ENCODE measurements around the gene NFIL3. TPM values are rescaled to one million over a fixed set of nuclear protein-coding genes. Genes with fewer than 3 reads are reported as not detected.

NFIL3 gene
- polyA plus RNA-seq, 10 donors, result 22.9 to 33.0 (median 24.1) TPM

- DNase-seq, result no peak
These were observed 61.5 kb downstream of the NFIL3 start for GRCh38 chr9:91362051-91362611.

- peak; percentile 82 to 95 (median 91) for DNase-seq
These were observed 62.2 kb downstream of the NFIL3 start, which contains the start of gene AUH for GRCh38 chr9:91361291-91362050. Gene AUH (minus strand): TSS chr9:91361918. CDS start chr9:91361889, 29 bp downstream.

DNA sequence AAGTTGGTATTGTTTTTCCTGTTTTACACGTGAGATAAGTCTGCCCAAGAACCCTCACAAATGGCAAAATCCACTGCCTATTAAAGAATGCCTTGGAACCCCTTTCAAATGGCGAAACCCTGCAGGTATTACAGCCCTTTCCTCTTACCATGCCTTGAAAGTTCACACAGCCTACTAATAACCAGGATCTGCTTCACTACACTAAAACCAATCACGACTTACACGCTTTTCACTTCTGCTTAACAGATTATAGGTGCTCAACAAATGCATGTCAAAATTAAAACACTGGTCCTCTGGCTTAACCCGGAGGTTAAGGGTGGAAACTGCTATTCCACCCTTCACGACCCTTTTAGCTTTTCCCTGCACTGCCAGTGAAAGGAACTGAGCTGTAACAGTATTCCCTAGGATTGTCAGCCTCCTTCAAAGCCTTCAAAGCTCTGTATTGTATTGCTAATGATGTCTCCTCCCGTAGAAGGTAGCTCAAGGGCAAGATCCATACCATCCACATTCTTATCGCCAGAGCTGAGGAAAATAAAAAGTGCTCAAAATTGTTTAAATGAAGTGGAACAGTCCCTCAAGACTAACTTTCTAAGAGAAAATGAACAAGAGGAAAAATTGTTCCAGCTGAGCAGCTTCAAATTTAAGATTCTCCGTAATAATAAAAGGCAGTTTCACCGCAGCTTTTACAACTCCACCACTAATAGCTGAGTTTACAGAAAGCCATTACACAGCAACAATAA lies 62.9 kb downstream of the NFIL3 start:
- DNase-seq, result peak; percentile 2 to 32 (median 7)

DNA sequence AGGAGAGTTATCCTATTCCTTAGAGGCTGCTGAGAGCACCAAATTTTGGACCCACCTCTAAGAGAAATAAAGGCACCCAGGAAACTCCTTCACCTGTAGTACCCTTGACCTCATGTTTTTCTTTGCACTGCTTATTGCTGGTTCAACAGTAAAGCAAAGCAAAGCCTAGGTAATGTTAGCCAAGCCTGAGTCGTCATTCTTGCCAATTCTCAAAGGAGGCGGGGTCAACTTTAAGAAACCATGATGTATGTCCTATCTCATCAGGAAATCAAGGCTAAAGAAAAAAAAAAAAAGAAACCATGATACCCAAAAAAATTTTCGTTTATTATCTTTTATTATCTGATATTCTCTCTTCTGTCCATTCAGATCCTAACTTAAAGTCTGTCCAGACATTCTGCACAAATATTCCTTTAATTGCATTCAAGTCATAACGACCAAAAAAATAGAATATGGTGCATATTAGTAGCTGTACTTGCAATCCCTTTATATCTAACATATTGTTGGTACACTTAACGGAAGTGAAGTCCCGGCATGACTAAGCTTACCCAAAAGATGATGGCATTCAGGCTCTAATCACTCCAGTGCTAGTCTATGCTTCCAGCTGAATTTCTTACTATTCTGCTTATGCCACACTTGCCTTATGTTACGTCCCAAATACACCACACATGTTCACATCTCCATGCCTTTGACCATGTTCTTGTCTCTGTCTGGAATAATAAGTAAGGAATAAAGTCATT lies 63.7 kb downstream of the NFIL3 start:
- no peak for DNase-seq

GRCh38 chr9:91359083-91359482 lies 64.5 kb downstream of the NFIL3 start:
- no peak for DNase-seq

Other genes with a start within 250 kb of the NFIL3 start
- 10 to 100 TPM; 11.2 to 16.8 (median 15.6) TPM for gene AUH, start 61.9 kb downstream of the NFIL3 start, polyA plus RNA-seq (ENCODE audit: insufficient read length in 10 of 10)

Measured in muscle of back (tissue), 11 donors.